LHCN-M2 (cell line): ENCODE data around the gene RIMS4. TPM values are rescaled to one million over a fixed set of nuclear protein-coding genes. Genes with fewer than 3 reads are reported as not detected.
A peak's percentile ranks its signal among the peaks of the same experiment; 100 is the strongest.

Experiments used
- DNase-seq: peaks from one replicate; pipeline ENCODE4 v3.0.0-alpha.2; 2012; ENCODE audit warnings: low read depth
- total RNA-seq: library from RNA; depleted of rRNA; stranded (reverse); fragments of >200 nt; gene quantifications from 2 replicates; pipeline ENCODE4 v1.2.3, GENCODE V29; 2014; rRNA removed

RIMS4 gene
- total RNA-seq, 1 experiment from 2014 or later = not detected

- no peak for DNase-seq
These were observed 107.0 kb downstream of the RIMS4 start for GRCh38 chr20:44703183-44703925.

GRCh38 chr20:44702776-44703175 is 107.6 kb downstream of the RIMS4 start:
- peak; percentile 96 for DNase-seq

- DNase-seq = no peak
These were observed 108.5 kb downstream of the RIMS4 start for GRCh38 chr20:44701858-44702256.

Other genes with a start within 250 kb of the RIMS4 start
- 9.8 and 11.1 TPM in 2 replicates for gene PKIG, start 228.0 kb downstream of the RIMS4 start, total RNA-seq
- gene ADA, start 158.8 kb downstream of the RIMS4 start, total RNA-seq = 4.1 and 4.2 TPM in 2 replicates
- gene CCN5, start 95.2 kb downstream of the RIMS4 start, total RNA-seq = not detected in 2 replicates
- gene KCNK15, start 64.7 kb downstream of the RIMS4 start, total RNA-seq = not detected in 2 replicates
- gene YWHAB, start 75.2 kb upstream of the RIMS4 start, total RNA-seq = 82.3 and 95.3 TPM in 2 replicates
- 7.4 and 11.1 TPM in 2 replicates for gene PABPC1L, start 99.5 kb upstream of the RIMS4 start, total RNA-seq
- 59.3 and 61.7 TPM in 2 replicates for gene TOMM34, start 149.9 kb upstream of the RIMS4 start, total RNA-seq
- 18.2 and 22.3 TPM in 2 replicates for gene STK4, start 156.0 kb upstream of the RIMS4 start, total RNA-seq